IMR-90 (cell line): Measurements from ENCODE around the gene ACIN1. TPM values are rescaled to one million over a fixed set of nuclear protein-coding genes. Genes with fewer than 3 reads are reported as not detected.

Source experiments
- ATAC-seq: fragments of 200-7000 bp; cut with Tn5 transposase; 2 replicates; pipeline ENCODE4 v1.9.1; 2020; ENCODE audit warnings: low read depth, mild to moderate bottlenecking, moderate library complexity
- BruUV-seq: library from RNA; stranded (reverse); fragments of 400-500 nt; replicated peaks from 2 replicates; lab custom pipeline; 2021; lab: Mats Ljungman, UMichigan
- CTCF ChIA-PET: fragments of 300-600 bp; formaldehyde crosslinking; extraction: SDS; loops from one replicate; lab custom pipeline; 2021; ENCODE audit warnings: antibody characterized with exemption; lab: Yijun Ruan, JAX
- POLR2A ChIA-PET: fragments of 300-600 bp; sonication (Branson Sonifier 250); formaldehyde crosslinking; loops from one replicate; lab custom pipeline; 2022; ENCODE audit warnings: antibody characterized with exemption; ENCODE audit not compliant: unreplicated experiment; lab: Charles Lee
- DNase-seq: peaks from one replicate; pipeline ENCODE4 v3.0.0; 2013
- H2AFZ ChIP-seq: replicated peaks from 2 replicates; pipeline ENCODE3; 2013; ENCODE audit warnings: low read length, mild to moderate bottlenecking; ENCODE audit not compliant: poor library complexity
- H2AK5ac ChIP-seq: 2 replicates; pipeline ENCODE4 v1.6.1; 2013; ENCODE audit warnings: low read depth, low read length, inconsistent platforms
- H2AK9ac ChIP-seq: replicated peaks from 2 replicates; pipeline ENCODE3; 2013; ENCODE audit warnings: mild to moderate bottlenecking, low read depth, low read length, moderate library complexity; ENCODE audit not compliant: poor library complexity
- H2BK120ac ChIP-seq: 2 replicates; pipeline ENCODE4 v1.6.1; 2013; ENCODE audit warnings: low read depth, low read length, inconsistent platforms
- H2BK15ac ChIP-seq: 3 replicates; pipeline ENCODE4 v1.6.1; 2013; ENCODE audit warnings: low read depth, low read length, inconsistent platforms
- H2BK20ac ChIP-seq: 2 replicates; pipeline ENCODE4 v1.6.1; 2013; ENCODE audit warnings: low read depth, mild to moderate bottlenecking, inconsistent platforms, low read length, moderate library complexity
- H2BK5ac ChIP-seq: 2 replicates; pipeline ENCODE4 v1.6.1; 2013; ENCODE audit warnings: mild to moderate bottlenecking, low read depth, low read length, inconsistent platforms; ENCODE audit not compliant: poor library complexity, severe bottlenecking
- H3K14ac ChIP-seq: replicated peaks from 2 replicates; pipeline ENCODE4 v1.6.1; 2013; ENCODE audit warnings: low read depth, low read length, inconsistent platforms
- H3K18ac ChIP-seq: 2 replicates; pipeline ENCODE4 v1.6.1; 2013; ENCODE audit warnings: low read depth, low read length, control low read depth
- H3K23ac ChIP-seq: 2 replicates; pipeline ENCODE4 v1.6.1; 2013; ENCODE audit warnings: low read depth, low read length, inconsistent platforms
- H3K27ac ChIP-seq: 2 replicates; pipeline ENCODE4 v1.5.1; 2013; ENCODE audit warnings: mild to moderate bottlenecking, control low read depth, low read length; ENCODE audit not compliant: insufficient read depth
- H3K27me3 ChIP-seq: 2 replicates; pipeline ENCODE4 v1.6.1; 2013; ENCODE audit warnings: low read length; ENCODE audit not compliant: control insufficient read depth, insufficient read depth
- H3K36me3 ChIP-seq: 2 replicates; pipeline ENCODE4 v1.6.1; 2013; ENCODE audit warnings: low read length, mixed read lengths; ENCODE audit not compliant: control insufficient read depth, insufficient read depth
- H3K4ac ChIP-seq: 2 replicates; pipeline ENCODE4 v1.6.1; 2013; ENCODE audit warnings: low read depth, low read length, inconsistent platforms
- H3K4me1 ChIP-seq: 2 replicates; pipeline ENCODE4 v1.6.1; 2013; ENCODE audit warnings: low read length, mixed read lengths; ENCODE audit not compliant: control insufficient read depth, insufficient read depth
- H3K4me2 ChIP-seq: 2 replicates; pipeline ENCODE4 v1.6.1; 2013; ENCODE audit warnings: low read depth, mild to moderate bottlenecking, control low read depth, low read length, moderate library complexity
- H3K4me3 ChIP-seq: 2 replicates; pipeline ENCODE4 v1.5.1; 2013; ENCODE audit warnings: low read depth, mild to moderate bottlenecking, control low read depth, low read length, moderate library complexity; ENCODE audit not compliant: insufficient read depth
- H3K56ac ChIP-seq: 2 replicates; pipeline ENCODE4 v1.6.1; 2013; ENCODE audit warnings: low read length, inconsistent platforms; ENCODE audit not compliant: insufficient read depth; ENCODE audit errors: extremely low read depth
- H3K79me1 ChIP-seq, 2 experiments: 2 replicates each; pipeline ENCODE4 v1.6.1; 2013; ENCODE audit warnings: low read length in 2 of 2, inconsistent platforms in 1 of 2, low read depth in 1 of 2
- H3K9ac ChIP-seq: 2 replicates; pipeline ENCODE4 v1.6.1; 2013; ENCODE audit warnings: low read depth, low read length, control low read depth
- H3K9me1 ChIP-seq: 2 replicates; pipeline ENCODE4 v1.6.1; 2013; ENCODE audit warnings: low read length, inconsistent platforms; ENCODE audit not compliant: insufficient read depth
- H3K9me3 ChIP-seq: 2 replicates; pipeline ENCODE4 v1.6.1; 2013; ENCODE audit warnings: low read length; ENCODE audit not compliant: control insufficient read depth, insufficient read depth
- H4K20me1 ChIP-seq: 2 replicates; pipeline ENCODE4 v1.6.1; 2013; ENCODE audit warnings: low read length, inconsistent platforms; ENCODE audit not compliant: insufficient read depth
- H4K5ac ChIP-seq: 2 replicates; pipeline ENCODE4 v1.6.1; 2013; ENCODE audit warnings: mild to moderate bottlenecking, low read depth, low read length, control low read depth
- H4K8ac ChIP-seq, 2 experiments: 2 replicates each; pipeline ENCODE4 v1.6.1; 2013; ENCODE audit warnings: low read depth in 2 of 2, low read length in 2 of 2, control low read depth in 1 of 2, inconsistent platforms in 1 of 2
- H4K91ac ChIP-seq: 2 replicates; pipeline ENCODE4 v1.6.1; 2013; ENCODE audit warnings: low read depth, low read length, inconsistent platforms; ENCODE audit not compliant: insufficient read depth
- CHD1 ChIP-seq: IDR thresholded peaks from 2 replicates; pipeline ENCODE4 v1.6.1; 2012; ENCODE audit warnings: low read depth, low read length, improper control_type of control experiment
- CTCF ChIP-seq: conservative IDR thresholded peaks from 2 replicates; pipeline ENCODE4 v1.5.1; 2012; ENCODE audit warnings: mild to moderate bottlenecking, low read depth, low read length, improper control_type of control experiment
- FOS ChIP-seq: fragments of 150-350 bp; IDR thresholded peaks from 2 replicates; pipeline ENCODE4 v1.6.1; 2016; ENCODE audit warnings: low read depth, low read length
- MAFK ChIP-seq: IDR thresholded peaks from 2 replicates; pipeline ENCODE4 v1.6.1; 2012; ENCODE audit warnings: low read depth, low read length, improper control_type of control experiment
- MXI1 ChIP-seq: IDR thresholded peaks from 2 replicates; pipeline ENCODE4 v1.6.1; 2012; ENCODE audit warnings: low read depth, mild to moderate bottlenecking, low read length, moderate library complexity, borderline replicate concordance
- POLR2A ChIP-seq: IDR thresholded peaks from 2 replicates; pipeline ENCODE4 v1.6.1; 2012; ENCODE audit warnings: mild to moderate bottlenecking, low read depth, low read length
- RCOR1 ChIP-seq: IDR thresholded peaks from 2 replicates; pipeline ENCODE4 v1.6.1; 2012; ENCODE audit warnings: mild to moderate bottlenecking, low read length, improper control_type of control experiment; ENCODE audit not compliant: insufficient replicate concordance
- RFX5 ChIP-seq: IDR thresholded peaks from 2 replicates; pipeline ENCODE4 v1.8.0; 2012; ENCODE audit warnings: low read depth, mild to moderate bottlenecking, low read length, moderate library complexity
- SMC3 ChIP-seq: fragments of 150-350 bp; IDR thresholded peaks from 2 replicates; pipeline ENCODE4 v1.6.1; 2016; ENCODE audit warnings: low read depth, mild to moderate bottlenecking, antibody characterized with exemption, low read length, moderate library complexity
- USF2 ChIP-seq: fragments of 150-350 bp; IDR thresholded peaks from 2 replicates; pipeline ENCODE4 v1.6.1; 2017; ENCODE audit warnings: mild to moderate bottlenecking, antibody characterized with exemption, low read length, low read depth
- WGBS, 2 experiments: methylation state at CpG; one replicate each; pipeline versions ENCODE4 v1.1.5 to v1.1.7; 2013; ENCODE audit warnings: missing lambda C conversion rate in 2 of 2; ENCODE audit not compliant: insufficient read length in 1 of 2; ENCODE audit errors: extremely low coverage in 2 of 2; 5-methylcytosine and 5-hydroxymethylcytosine counted together
- dilution Hi-C: fragments of 300-500 bp; cut with HindIII; formaldehyde crosslinking; loops from one replicate; pipeline ENCODE4 v1.14.3; 2018; ENCODE audit warnings: low sequenced_read_pairs; ENCODE audit not compliant: unreplicated experiment
- in situ Hi-C: fragments of 300-500 bp; cut with MboI; formaldehyde crosslinking; loops from 3 replicates; pipeline ENCODE4 v1.14.3; 2019; ENCODE audit warnings: low sequenced_read_pairs, inconsistent platforms, mixed read lengths
- intact Hi-C: fragments of 100-400 bp; cut with micrococcal nuclease; formaldehyde crosslinking; loops from 2 replicates; pipeline ENCODE4 v1.10.0; 2022
- polyA plus RNA-seq, 3 experiments: library from polyadenylated mRNA; depleted of rRNA; stranded (reverse); fragments of >200 nt; gene quantifications; 2 replicates each; pipeline ENCODE4 v1.2.3, GENCODE V29; 2012; ENCODE audit warnings: low replicate concordance in 1 of 3
- total RNA-seq: library from RNA; depleted of rRNA; stranded (reverse); fragments of >200 nt; gene quantifications from 2 replicates; pipeline ENCODE4 v1.2.3, GENCODE V29; 2012
- TF ChIP-seq, protein P1 (sequence below): fragments of 150-350 bp; IDR thresholded peaks from 2 replicates; pipeline ENCODE4 v1.6.1; 2016; ENCODE audit warnings: low read depth, mild to moderate bottlenecking, low read length, moderate library complexity, borderline replicate concordance

ACIN1 gene
- total and polyA plus RNA-seq, 2 of the 4 experiments (the other 2 are of a cell fraction), result 73.8 to 185 TPM

GRCh38 chr14:23109769-23110168 lies 14.8 kb upstream of the ACIN1 start:
- no peak overlapping the region for H3K14ac ChIP-seq
- no TSS peak for BruUV-seq
- H3K79me1 ChIP-seq, result 0 out of 4 replicates have a peak, but pooled peaks cover 3 to 4% of the 10 kb centered on the region in 2 experiments
- no peak overlapping the region for H4K8ac ChIP-seq
- peaks cover 20% of the 10 kb centered on the region for H3K9me1 ChIP-seq
- no peak overlapping the region for H2AK9ac ChIP-seq
- no peak overlapping the region for H2BK120ac ChIP-seq
- H3K27ac ChIP-seq, result no peak overlapping the region
- ChIA-PET POLR2A (no interaction called here), CTCF (interaction anchor here (1.0 to 3.9 kb wide), 3 partner anchors 41 to 116 kb away, joined by 5 to 18 read pairs (median 5); no protein-coding TSS in a partner anchor)
- no CpG with 5 or more reads among the region's 1 CpG for WGBS, 2 experiments
- no peak for DNase-seq
- H3K23ac ChIP-seq, result no peak overlapping the region
- peaks cover 22% of the 10 kb centered on the region for H3K4me1 ChIP-seq
- no peak for ATAC-seq
- no peak overlapping the region for H4K91ac ChIP-seq
- intact Hi-C loops (loop anchor here (1.0 kb wide), 4 partner anchors 32 to 123 kb away; no protein-coding TSS in a partner anchor), in situ Hi-C loops (loop anchor here (10.0 kb wide), 1 partner anchor 195 kb away; the partner anchor contains the start of genes BCL2L2 and PPP1R3E), dilution Hi-C loops (no loop called here)
- no peak overlapping the region for H3K9ac ChIP-seq
- no peaks in the 10 kb centered on the region for H3K9me3 ChIP-seq
- no peak overlapping the region for H3K18ac ChIP-seq
- H4K5ac ChIP-seq, result no peak overlapping the region
- TF ChIP-seq POLR2A (no peak), CHD1 (no peak), SMC3 (no peak), RCOR1 (no peak), MAFK (no peak), CTCF (no peak), FOS (no peak), RFX5 (no peak), MXI1 (no peak), USF2 (no peak)
- TF ChIP-seq, protein P1, sequence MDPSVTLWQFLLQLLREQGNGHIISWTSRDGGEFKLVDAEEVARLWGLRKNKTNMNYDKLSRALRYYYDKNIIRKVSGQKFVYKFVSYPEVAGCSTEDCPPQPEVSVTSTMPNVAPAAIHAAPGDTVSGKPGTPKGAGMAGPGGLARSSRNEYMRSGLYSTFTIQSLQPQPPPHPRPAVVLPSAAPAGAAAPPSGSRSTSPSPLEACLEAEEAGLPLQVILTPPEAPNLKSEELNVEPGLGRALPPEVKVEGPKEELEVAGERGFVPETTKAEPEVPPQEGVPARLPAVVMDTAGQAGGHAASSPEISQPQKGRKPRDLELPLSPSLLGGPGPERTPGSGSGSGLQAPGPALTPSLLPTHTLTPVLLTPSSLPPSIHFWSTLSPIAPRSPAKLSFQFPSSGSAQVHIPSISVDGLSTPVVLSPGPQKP, result no peak
- H3K27me3 ChIP-seq, result no peaks in the 10 kb centered on the region
- H3K56ac ChIP-seq, result no peak overlapping the region
- no peaks in the 10 kb centered on the region for H4K20me1 ChIP-seq
- H2BK20ac ChIP-seq, result no peak overlapping the region
- H2BK15ac ChIP-seq, result no peak overlapping the region
- H3K4ac ChIP-seq, result no peak overlapping the region
- H3K36me3 ChIP-seq, result no peaks in the 10 kb centered on the region
- no peak overlapping the region for H2BK5ac ChIP-seq
- no peak overlapping the region for H2AK5ac ChIP-seq
- no peak overlapping the region for H2AFZ ChIP-seq
- no peak overlapping the region for H3K4me2 ChIP-seq
- no peak overlapping the region for H3K4me3 ChIP-seq
